DMS53 treated with DMSO at 0.1 percent for 48 hours (cell line): Measurements from ENCODE around the gene COX5B.
A peak's percentile ranks its signal among the peaks of the same experiment; 100 is the strongest.
"Not testable (repeated sequence)": the region's sequence is repeated elsewhere in the genome, so short reads cannot be mapped to it uniquely, and the experiment has no call there.

Source experiments
- DNase-seq: peaks from one replicate; lab custom pipeline; 2025; ENCODE audit not compliant: unreplicated experiment; lab: John Stamatoyannopoulos, UW

COX5B gene

DNA sequence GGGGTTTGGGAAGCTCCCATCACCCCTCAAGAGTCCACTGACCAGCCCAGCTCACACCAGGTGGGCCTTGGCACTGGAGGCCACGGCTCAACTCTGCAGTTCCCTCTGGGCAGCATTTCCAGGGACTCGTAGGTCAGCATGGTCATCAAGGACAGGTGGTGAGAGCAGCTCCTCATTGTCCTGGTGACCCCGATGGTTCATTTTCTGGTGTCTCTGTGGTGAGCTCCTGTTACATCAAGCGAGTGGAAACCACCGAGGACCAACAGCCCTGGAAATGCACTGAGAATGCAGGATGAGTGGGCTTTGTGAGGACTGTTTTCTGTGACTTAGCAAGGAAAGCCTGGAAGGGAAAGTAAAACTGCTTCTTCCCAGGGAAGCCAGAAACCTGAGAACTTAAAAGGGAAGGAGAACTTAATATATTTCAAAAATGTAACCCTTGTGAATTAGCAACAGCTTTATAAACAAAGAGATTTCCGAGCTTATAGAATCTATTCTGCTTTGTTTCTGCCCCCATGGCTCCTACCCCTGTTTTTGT lies 26.8 kb downstream of the COX5B start:
- DNase-seq = not testable (repeated sequence)

DNA sequence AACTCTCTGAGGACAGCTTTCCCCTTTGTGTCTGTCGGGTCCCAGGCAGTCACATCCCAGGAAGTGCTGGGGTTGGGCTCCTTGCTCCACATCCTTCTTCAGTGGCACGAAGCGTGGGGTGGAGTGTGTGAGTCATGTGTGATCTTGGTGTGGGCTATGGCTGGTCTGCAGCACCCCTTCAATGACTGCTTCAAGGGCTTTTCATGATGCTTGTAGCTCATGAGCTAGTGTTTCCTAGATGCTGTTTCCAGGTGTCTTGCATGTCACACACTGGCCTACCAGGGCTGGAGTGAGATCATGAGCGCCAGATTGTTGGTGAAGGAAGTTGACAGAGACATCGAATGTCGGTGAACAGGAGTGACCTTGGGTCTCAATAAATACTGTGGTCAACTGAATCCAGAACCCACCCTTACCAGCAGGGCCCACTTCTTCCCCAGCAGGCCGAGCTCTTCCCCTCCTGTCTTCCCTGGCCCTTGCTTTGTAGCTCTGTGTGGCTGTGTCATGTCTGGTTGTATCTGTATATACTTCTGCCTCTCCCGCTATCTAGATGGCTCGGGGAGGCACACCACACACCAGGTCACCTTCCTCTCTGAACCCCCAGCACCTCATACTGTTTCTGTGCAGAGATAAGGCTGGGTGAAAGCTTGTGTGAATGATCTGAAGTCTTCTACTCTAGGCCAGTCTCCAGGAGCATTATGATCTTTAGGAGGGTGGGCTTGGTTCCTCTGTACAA lies 27.5 kb downstream of the COX5B start:
- no peak for DNase-seq

DNA sequence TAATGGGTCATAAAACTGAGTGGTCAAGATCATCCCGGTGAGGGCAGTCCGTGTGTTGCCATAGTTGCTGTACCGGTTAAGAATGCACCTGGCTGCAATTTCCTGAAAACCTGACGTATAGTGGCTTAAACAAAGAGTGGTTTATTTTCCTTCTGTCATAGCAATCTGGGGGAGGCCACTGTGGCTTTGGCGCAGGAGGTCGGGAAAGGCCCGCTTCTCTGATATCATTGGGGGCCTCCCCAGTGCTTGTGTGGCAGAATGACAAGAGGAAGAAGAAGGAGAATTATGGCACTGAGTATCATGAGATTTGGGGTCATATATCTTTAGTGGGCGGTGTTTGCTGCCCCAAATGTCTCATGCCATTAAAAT lies 28.0 kb downstream of the COX5B start:
- DNase-seq = no peak

DNA sequence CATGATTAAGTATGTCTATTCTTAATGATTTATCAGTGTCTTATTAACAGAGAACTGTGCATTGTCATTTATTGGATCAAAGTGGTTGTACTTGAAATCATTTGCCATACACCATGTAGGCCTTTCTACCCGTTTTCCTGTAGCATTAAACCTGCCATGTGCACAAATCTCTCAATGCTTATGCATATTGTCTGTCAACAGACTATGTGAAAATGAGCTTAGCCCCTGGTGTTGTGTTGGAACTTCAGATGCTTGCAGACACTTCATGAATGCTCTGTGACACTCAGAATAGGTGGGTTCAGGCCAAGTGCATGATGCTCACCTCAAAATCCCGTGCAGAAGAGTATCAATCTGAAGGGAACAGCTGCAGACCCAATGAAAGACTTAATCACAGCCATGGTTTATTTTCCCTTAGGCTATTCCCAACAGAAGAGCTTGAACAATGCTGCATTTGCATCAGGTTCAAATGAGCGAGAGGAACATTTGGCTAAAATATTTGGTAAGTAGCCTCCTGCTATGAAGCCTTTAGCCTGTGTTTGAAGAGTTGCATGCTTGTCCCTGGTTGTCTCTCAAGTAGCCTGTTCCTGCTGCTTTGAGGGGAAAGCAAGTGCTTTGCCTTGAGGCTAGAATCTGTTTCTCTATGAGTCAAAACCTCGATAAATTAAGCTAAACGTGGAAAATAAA lies 29.7 kb downstream of the COX5B start:
- no peak for DNase-seq

DNA sequence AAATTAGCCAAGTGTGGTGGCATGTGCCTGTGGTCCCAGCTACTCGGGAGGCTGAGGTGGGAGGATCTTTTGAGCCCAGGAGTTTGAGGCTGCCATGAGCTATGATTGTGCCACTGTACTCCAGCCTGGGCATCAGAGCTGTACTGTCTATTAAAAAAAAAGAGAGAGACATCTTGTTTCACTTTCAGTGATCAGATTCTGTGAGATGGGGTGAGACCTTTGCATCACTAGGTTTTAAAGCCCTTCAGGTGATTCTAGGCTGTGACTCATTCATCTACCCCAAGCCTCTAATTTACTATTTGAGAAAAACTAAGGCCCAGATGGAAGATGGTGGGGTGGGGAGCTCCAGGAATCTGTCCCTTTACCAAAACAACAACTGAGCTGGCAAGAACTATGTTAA lies 30.8 kb downstream of the COX5B start:
- DNase-seq = no peak

DNA sequence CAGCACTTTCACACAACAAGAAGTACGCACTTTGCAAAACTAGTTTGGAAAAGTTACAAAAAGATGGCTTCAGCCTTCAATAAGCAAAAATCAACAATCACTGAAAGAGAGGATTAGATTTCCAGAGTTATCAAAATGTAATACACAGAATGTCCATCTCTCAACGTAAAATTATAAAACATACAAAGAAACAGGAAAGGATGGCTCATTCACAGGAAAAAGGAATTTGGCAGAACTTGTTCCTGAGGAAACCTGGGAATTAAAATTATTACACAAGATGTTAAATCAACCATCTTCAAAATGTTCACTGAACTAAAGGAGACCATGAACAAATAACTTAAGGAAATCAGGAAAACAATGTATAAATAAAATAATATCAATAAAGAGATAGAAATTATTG lies 31.6 kb downstream of the COX5B start:
- DNase-seq = no peak

DNA sequence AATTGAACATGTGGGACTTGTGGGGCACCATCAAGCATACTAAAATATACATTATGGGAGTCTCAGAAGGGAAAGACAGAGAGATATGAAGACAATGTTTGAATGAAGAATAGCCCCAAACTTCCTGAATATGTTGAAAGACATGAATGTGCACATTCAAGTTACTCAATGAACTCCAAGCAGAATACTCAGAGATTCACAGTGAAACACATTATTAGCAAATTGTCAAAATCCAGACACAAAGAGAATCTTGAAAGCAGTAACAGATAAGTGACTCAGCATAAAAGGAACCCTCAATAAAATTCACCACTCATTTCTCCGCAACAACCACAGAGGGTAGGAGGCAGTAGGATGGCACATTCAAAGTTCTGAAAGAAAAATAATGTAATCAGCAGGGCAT lies 32.4 kb downstream of the COX5B start:
- DNase-seq = no peak

GRCh38 chr2:97687235-97687634 lies 41.4 kb downstream of the COX5B start:
- DNase-seq = not testable (repeated sequence)

GRCh38 chr2:97688062-97688827 lies 42.4 kb downstream of the COX5B start:
- DNase-seq = no peak

DNA sequence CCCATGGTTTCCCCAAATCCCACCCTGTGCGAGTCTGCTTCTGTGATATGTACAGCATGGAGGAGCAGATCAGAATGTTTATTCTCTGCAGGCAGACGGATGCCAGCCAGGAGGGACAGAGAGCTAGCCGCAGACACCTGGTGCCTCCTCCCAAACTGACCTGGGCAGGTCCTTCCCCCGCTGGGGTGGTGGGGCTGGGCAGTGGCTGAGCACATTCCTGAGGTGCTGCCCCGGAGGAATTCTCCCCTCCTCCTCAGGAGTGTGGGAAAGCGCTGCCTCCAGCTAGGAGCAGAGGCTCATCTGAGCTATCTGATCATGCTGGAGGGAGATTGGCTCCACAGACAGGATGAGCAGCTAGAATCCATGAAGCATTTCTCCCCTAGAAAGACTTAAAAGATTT lies 45.3 kb downstream of the COX5B start:
- DNase-seq = no peak

GRCh38 chr2:97693476-97693875 lies 47.6 kb downstream of the COX5B start:
- DNase-seq = no peak

DNA sequence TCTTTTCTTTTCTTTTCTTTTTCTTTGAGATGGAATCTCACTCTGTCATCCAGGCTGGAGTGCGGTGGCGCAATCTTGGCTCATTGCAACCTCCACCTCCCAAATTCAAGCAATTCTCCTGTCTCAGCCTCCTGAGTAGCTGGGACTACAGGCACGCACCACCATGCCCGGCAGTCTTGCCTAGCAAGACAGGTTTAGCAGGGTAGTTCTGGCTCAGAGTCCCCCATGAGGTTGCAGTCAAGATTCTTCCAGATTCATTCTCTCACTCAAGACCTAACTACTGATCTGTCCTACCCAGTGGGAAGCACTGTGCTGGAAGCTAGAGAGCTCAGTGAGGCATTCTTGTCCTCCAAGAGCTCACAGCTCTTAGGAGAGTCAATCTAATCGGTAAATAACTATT lies 49.9 kb downstream of the COX5B start:
- no peak for DNase-seq

DNA sequence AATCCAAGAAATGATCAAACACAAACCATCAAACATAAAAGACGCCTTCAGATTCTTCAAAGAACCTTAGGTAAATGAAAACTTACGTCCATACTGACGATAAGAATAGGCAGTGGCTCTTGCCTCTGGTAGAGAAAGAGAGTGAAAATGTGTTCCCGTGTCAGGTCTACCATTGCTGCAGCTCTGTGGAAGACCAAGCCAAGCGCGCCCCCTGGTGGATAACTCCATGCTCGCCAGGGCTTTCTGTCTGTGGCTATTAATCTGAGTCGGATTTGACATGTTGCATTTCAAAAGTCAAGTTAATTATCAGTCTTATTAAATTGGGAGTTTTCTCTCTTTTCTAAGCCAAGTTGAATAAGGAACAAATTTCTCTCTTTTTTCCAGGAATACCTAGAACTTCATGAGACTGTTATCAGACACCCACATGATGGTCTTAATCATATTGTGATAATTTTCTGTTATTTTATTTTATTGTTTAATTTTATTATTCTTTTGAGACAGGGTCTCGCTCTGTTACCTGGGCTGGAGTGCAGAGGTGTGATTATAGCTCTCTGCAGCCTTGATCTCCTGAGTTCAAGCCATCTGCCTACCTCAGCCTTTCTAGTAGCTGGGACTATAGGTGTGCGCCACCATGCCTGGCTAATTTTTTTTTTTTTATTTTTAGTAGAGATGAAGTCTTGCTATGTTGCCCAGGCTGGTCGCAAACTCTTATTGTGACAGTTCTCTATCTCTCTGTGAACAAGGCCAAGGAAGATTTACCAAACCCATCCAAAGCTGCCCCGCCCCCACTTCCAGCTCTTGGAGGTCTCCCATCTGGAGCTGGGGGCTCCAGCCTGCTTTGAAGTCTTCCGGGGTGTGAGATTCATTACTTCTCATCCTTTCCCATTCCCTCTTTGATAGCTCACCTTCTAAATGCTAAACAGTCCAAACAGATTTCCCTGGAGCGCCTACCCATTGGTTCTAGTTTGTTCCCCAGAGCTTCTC lies 51.7 kb downstream of the COX5B start:
- peak; percentile 94 for DNase-seq
